HG03457 (cell line): ENCODE results near the gene MYL4.
"Not testable (repeated sequence)": the region's sequence is repeated elsewhere in the genome, so short reads cannot be mapped to it uniquely, and the experiment has no call there.

Experiments used
- ATAC-seq: cut with Tn5 transposase; IDR thresholded peaks from one replicate; pipeline ENCODE4 v1.9.1; 2021; ENCODE audit warnings: moderate number of reproducible peaks; ENCODE audit not compliant: unreplicated experiment

The MYL4 gene

GRCh38 chr17:47219621-47220475, 10.7 kb downstream of the MYL4 start:
- ATAC-seq, result no peak

- no peak for ATAC-seq
These were observed 11.4 kb downstream of the MYL4 start for GRCh38 chr17:47220531-47220999.

- ATAC-seq, result no peak
These were observed 12.0 kb downstream of the MYL4 start for GRCh38 chr17:47221154-47221553.

GRCh38 chr17:47222047-47222446, 12.9 kb downstream of the MYL4 start:
- no peak for ATAC-seq

- ATAC-seq, result no peak
These were observed 13.9 kb downstream of the MYL4 start for GRCh38 chr17:47223007-47223406.

- ATAC-seq, result no peak
These were observed 14.3 kb downstream of the MYL4 start for GRCh38 chr17:47223460-47223859.

GRCh38 chr17:47224077-47224476, 14.9 kb downstream of the MYL4 start:
- not testable (repeated sequence) for ATAC-seq

GRCh38 chr17:47224966-47225365, 15.8 kb downstream of the MYL4 start:
- ATAC-seq, result no peak

GRCh38 chr17:47225436-47225858, 16.3 kb downstream of the MYL4 start:
- ATAC-seq, result no peak

- no peak for ATAC-seq
These were observed 17.0 kb downstream of the MYL4 start for GRCh38 chr17:47225911-47226688.

- no peak for ATAC-seq
These were observed 18.7 kb downstream of the MYL4 start for GRCh38 chr17:47227862-47228261.

GRCh38 chr17:47229535-47230443, 20.6 kb downstream of the MYL4 start:
- no peak for ATAC-seq

- no peak for ATAC-seq
These were observed 21.7 kb downstream of the MYL4 start for GRCh38 chr17:47230864-47231263.

- ATAC-seq, result no peak
These were observed 22.2 kb downstream of the MYL4 start for GRCh38 chr17:47231334-47231733.

- ATAC-seq, result no peak
These were observed 22.7 kb downstream of the MYL4 start for GRCh38 chr17:47231866-47232265.

- ATAC-seq, result no peak
These were observed 23.3 kb downstream of the MYL4 start for GRCh38 chr17:47232465-47232864.

GRCh38 chr17:47235506-47235905, 26.4 kb downstream of the MYL4 start:
- ATAC-seq, result no peak

GRCh38 chr17:47235923-47236322, 26.8 kb downstream of the MYL4 start:
- no peak for ATAC-seq

GRCh38 chr17:47237841-47238240, 28.7 kb downstream of the MYL4 start:
- no peak for ATAC-seq

- ATAC-seq, result no peak
These were observed 29.3 kb downstream of the MYL4 start for GRCh38 chr17:47238321-47239010.
